ENCODE data around the gene PDE5A. TPM values are rescaled to one million over a fixed set of nuclear protein-coding genes. Genes with fewer than 3 reads are reported as not detected.
"Not testable (repeated sequence)": the region's sequence is repeated elsewhere in the genome, so short reads cannot be mapped to it uniquely, and the experiment has no call there.

PDE5A gene
- total RNA-seq, 1 donor from 2014 or later: 58.0 TPM

DNA sequence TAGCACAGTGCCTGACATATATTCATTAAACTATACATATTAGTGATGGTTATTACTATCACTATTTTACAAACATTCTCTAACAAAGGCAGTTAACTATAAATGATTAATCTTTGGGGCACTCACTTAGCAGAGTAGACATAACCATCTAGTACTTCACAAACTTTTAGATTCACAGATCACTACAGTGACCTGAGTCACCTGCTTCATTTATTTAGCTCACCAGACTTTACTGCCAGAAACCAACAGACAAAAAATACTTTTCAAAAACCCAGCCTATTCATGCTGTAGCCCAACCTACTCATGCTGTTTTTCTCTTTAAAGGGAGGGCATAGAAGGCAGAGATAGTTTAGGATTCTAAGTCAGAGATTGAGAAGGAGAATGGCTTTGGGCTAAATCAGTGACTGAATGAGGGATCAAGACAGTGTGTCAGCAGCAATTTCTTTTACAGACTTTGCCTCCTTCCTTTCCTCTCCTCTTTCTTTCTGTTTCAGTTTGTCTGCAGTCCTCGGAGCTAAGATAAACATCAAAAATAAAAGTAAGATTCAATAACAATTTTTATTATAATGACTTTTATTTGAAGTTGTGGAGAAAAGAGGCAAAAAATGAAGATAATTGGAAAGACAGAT is 34.7 kb upstream of the PDE5A start:
- ATAC-seq: no peak

DNA sequence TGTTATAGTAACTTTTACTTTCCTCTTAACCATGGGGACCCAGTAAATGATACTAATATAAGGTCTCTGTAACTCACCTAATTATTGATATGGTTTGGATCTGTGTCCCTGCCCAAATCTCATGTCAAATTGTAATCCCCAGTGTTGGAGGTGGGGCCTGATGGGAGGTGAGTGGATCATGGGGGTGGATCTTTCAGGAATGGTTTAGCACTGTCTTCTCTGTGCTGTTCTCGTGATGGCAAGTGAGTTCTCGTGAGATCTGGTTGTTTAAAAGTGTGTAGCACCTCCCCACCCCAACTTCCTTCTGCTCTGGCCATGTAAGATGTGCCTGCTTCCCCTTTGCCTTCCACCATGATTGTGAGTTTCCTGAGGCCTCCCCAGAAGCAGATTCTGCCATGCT is 34.0 kb upstream of the PDE5A start:
- H3K9me3 ChIP-seq; H3K27ac ChIP-seq; intact Hi-C loops (cut with DNase I); H3K27me3 ChIP-seq; H3K4me3 ChIP-seq; H3K36me3 ChIP-seq; H3K4me1 ChIP-seq; DNase-seq; ATAC-seq: not testable (repeated sequence)

More for the DNA sequence above, 34.7 kb upstream of the PDE5A start:
- no peak for DNase-seq
- no peaks in the 10 kb centered on the region for H3K27me3 ChIP-seq
- H3K36me3 ChIP-seq: no peaks in the 10 kb centered on the region
- H3K4me3 ChIP-seq: peak overlapping the region; percentile 14
- TF ChIP-seq, protein P1, sequence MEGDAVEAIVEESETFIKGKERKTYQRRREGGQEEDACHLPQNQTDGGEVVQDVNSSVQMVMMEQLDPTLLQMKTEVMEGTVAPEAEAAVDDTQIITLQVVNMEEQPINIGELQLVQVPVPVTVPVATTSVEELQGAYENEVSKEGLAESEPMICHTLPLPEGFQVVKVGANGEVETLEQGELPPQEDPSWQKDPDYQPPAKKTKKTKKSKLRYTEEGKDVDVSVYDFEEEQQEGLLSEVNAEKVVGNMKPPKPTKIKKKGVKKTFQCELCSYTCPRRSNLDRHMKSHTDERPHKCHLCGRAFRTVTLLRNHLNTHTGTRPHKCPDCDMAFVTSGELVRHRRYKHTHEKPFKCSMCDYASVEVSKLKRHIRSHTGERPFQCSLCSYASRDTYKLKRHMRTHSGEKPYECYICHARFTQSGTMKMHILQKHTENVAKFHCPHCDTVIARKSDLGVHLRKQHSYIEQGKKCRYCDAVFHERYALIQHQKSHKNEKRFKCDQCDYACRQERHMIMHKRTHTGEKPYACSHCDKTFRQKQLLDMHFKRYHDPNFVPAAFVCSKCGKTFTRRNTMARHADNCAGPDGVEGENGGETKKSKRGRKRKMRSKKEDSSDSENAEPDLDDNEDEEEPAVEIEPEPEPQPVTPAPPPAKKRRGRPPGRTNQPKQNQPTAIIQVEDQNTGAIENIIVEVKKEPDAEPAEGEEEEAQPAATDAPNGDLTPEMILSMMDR (IDR thresholded peaks at IDR 0.05): no peak
- H3K27ac ChIP-seq: peak overlapping the region; percentile 27
- no peaks in the 10 kb centered on the region for H3K9me3 ChIP-seq
- intact Hi-C loops (cut with DNase I): no loop called here
- no peaks in the 10 kb centered on the region for H3K4me1 ChIP-seq

DNA sequence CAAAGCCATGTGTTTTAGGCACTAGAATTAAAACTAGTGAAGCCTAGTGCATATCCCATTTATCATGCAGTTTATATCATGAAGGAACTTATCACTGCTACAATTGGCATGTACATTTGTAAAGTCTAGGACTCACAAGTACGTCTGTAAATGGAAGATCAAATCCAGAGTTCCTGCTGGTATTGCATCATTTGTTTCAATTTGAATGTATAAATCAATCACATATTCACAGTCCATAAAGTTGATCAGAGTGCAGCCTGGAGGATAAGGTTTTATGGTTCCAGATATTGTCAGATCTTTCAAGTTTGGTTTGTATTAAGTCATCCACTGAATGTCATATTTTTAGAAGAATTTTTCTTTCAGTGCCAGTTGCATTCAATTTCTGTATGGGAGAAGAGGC is 32.6 kb upstream of the PDE5A start:
- no peak overlapping the region for H3K4me3 ChIP-seq
- intact Hi-C loops (cut with DNase I): no loop called here
- TF ChIP-seq, protein P1 (IDR thresholded peaks at IDR 0.05): no peak
- no peaks in the 10 kb centered on the region for H3K9me3 ChIP-seq
- DNase-seq (no peak), ATAC-seq (no peak)
- H3K27me3 ChIP-seq: no peaks in the 10 kb centered on the region
- H3K27ac ChIP-seq: no peak overlapping the region
- H3K36me3 ChIP-seq: no peaks in the 10 kb centered on the region
- no peaks in the 10 kb centered on the region for H3K4me1 ChIP-seq

DNA sequence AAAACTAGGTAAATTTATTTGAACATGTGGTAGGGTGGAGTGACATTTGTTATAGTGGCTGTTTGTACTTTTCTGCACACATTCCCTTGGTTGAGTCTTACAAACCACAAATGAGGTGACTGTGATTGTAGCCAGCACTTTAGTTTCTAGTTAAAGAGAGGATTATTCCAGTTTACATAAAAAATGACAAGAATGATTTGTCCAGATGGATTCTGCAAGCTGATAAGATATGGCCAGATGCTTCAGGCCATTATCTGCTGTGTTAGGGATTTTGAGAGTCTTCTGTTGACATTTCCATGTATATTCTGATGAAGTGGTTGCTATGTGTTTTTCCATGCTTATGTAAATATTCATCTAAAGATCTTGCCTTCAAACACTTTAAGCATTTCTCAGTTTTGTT is 31.0 kb upstream of the PDE5A start:
- no peaks in the 10 kb centered on the region for H3K36me3 ChIP-seq
- no peak overlapping the region for H3K27ac ChIP-seq
- H3K9me3 ChIP-seq: no peaks in the 10 kb centered on the region
- H3K4me1 ChIP-seq: peaks cover 6% of the 10 kb centered on the region
- ATAC-seq (no peak), DNase-seq (no peak)
- no peak overlapping the region for H3K4me3 ChIP-seq
- TF ChIP-seq, protein P1 (IDR thresholded peaks at IDR 0.05): no peak
- intact Hi-C loops (cut with DNase I): no loop called here
- H3K27me3 ChIP-seq: no peaks in the 10 kb centered on the region

DNA sequence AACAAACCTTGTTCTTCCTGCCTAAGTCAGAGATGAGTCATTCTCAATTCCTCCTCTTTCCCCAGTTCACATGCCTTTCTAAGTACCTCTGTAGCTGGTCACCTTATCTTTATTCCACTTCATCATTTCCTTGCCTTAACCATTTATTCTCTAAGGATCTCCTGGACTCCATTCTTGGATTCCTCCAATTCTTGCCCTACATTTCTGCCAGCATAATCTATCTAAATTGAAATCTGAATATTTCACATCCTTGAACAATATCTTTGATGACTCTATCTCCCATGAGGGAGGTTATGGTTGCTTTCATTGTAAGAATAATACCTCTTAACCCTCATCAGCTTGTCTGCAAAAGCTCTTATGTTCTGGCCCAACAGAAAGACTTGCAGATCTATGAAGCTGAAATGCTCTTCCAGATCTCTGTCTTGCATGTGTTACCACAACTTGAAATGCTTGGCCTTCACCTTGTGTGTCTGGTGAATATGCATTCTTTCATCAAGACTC is 28.6 kb upstream of the PDE5A start:
- H3K27me3 ChIP-seq: no peaks in the 10 kb centered on the region
- H3K27ac ChIP-seq: no peak overlapping the region
- H3K4me1 ChIP-seq: peaks cover 6% of the 10 kb centered on the region
- TF ChIP-seq, protein P1 (IDR thresholded peaks at IDR 0.05): no peak
- DNase-seq: no peak
- intact Hi-C loops (cut with DNase I): no loop called here
- no peaks in the 10 kb centered on the region for H3K36me3 ChIP-seq
- ATAC-seq: no peak
- H3K4me3 ChIP-seq: no peak overlapping the region
- no peaks in the 10 kb centered on the region for H3K9me3 ChIP-seq

DNA sequence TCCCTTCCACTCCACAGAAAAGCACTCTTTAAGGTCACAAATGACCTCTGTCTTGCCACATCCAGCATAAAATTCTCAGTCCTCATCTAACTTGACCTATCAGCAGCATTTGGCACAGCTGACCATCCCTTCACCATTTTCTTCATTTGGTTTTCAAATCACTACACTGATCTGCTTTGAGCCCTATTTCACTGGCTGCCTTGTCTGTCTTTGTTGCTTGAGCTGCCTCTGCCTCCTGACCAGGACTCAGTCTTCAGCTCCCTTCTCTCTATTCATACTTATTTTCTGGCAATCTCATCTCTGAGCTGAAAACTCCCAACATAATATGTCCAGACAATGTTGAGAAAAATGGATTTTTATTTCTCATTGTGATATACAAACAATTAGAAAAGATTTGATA is 27.7 kb upstream of the PDE5A start:
- no peak for DNase-seq
- TF ChIP-seq, protein P1 (IDR thresholded peaks at IDR 0.05): no peak
- no peaks in the 10 kb centered on the region for H3K36me3 ChIP-seq
- no peaks in the 10 kb centered on the region for H3K27me3 ChIP-seq
- H3K4me3 ChIP-seq: no peak overlapping the region
- intact Hi-C loops (cut with DNase I): no loop called here
- ATAC-seq: no peak
- no peak overlapping the region for H3K27ac ChIP-seq
- peaks cover 6% of the 10 kb centered on the region for H3K4me1 ChIP-seq
- H3K9me3 ChIP-seq: no peaks in the 10 kb centered on the region
